HK-2 (cell line): ENCODE measurements around the gene NCAPG2.

ENCODE experiments used
- DNase-seq: peaks from one replicate; pipeline ENCODE4 v3.0.0-alpha.2; 2018; ENCODE audit not compliant: unreplicated experiment

NCAPG2 gene, protein sequence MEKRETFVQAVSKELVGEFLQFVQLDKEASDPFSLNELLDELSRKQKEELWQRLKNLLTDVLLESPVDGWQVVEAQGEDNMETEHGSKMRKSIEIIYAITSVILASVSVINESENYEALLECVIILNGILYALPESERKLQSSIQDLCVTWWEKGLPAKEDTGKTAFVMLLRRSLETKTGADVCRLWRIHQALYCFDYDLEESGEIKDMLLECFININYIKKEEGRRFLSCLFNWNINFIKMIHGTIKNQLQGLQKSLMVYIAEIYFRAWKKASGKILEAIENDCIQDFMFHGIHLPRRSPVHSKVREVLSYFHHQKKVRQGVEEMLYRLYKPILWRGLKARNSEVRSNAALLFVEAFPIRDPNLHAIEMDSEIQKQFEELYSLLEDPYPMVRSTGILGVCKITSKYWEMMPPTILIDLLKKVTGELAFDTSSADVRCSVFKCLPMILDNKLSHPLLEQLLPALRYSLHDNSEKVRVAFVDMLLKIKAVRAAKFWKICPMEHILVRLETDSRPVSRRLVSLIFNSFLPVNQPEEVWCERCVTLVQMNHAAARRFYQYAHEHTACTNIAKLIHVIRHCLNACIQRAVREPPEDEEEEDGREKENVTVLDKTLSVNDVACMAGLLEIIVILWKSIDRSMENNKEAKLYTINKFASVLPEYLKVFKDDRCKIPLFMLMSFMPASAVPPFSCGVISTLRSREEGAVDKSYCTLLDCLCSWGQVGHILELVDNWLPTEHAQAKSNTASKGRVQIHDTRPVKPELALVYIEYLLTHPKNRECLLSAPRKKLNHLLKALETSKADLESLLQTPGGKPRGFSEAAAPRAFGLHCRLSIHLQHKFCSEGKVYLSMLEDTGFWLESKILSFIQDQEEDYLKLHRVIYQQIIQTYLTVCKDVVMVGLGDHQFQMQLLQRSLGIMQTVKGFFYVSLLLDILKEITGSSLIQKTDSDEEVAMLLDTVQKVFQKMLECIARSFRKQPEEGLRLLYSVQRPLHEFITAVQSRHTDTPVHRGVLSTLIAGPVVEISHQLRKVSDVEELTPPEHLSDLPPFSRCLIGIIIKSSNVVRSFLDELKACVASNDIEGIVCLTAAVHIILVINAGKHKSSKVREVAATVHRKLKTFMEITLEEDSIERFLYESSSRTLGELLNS

DNA sequence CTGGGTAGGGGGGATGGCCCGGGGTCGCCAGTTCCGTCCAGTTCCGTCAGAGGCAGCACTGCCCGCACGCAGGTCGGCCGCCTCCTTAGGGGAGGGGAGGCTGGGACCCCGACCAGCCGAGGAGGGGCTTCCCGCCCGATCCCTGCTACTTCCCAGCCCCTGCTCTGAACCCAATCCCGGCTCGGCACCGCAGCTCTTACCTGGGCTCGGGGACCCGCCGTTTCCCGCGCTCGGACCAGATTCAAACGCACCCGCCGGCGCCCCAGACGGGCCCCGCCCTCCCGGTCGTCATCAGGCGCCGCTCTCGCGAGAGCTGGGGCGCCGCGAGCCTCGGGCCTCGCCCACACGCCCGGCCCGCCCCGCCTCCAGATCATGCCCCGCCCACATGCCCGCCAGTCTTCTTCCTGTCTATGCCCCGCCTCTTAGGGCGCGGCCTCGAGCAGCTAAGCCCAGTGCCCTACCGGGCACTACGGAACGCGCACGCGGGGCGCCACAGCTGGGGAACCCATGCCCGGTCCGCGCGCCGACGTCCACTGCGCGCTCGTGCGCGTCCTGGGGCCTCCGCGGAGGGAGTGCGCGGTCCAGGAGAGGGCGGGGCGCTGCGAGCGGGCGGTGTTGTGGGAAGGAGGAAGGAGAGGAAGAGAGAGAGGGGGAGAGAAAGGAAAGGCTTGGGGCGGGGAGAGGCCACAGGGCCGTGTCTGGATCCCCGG, at the start of gene NCAPG2:
Gene NCAPG2, minus strand, starts transcription at position 281 of the 710 bp plus-strand sequence. CDS start 2,905 bp downstream, outside the sequence.
- DNase-seq = peak; percentile 99

DNA sequence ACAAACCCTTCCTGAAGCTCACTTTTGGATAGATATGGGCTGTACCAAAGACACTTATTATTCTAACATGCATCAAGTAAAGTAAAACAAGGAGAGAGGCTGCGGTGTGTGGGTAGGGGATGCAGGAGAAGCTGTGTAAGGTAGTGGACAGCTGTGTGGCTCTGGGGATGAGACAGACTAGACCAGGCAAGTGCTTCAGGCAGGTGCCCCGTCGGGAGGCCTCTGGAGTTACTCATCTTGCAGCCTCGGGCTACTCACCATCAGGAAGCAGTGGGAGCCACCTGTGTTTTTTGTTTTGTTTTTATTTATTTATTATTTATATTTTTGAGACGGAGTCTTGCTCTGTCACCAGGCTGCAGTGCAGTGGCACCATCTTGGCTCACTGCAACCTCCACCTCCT, 49.3 kb upstream of the NCAPG2 start:
- DNase-seq = no peak

DNA sequence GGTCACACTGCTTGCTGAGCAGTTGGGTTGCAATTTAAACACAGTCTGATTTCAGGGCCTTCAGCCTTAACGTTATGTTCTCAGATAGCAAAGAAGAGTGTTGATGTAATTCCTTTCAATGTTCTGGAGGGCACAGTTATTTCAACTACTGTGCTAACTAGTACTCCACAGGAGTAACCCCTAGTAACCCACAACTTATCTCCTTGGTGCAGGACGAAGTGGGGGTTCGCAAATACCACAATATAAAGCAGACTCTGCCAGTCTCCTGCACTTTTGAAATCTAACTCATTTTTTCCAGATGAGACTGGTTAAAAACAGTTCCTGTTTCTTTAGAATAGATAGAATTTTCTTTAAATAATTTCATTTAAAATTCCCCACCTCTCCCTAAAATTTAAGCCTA, 47.1 kb upstream of the NCAPG2 start:
- no peak for DNase-seq

DNA sequence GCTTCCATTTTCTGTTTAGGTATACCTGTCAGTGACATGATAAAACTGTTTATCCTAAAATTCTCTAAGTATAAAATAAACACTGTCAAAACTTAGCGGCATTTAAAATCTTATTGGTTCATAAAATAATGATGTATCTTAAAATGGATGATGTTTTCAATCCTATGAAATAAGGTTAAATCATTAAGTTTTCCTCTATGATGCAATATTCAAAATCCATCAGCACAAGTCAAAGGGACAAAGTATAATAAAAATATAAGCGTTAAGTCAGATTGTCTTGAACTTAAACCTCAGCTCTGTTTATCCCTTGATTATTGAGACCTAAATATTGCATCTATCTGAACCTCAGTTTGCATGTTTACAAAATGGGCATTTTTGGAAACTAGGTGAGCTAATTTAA, 46.6 kb upstream of the NCAPG2 start:
- no peak for DNase-seq

DNA sequence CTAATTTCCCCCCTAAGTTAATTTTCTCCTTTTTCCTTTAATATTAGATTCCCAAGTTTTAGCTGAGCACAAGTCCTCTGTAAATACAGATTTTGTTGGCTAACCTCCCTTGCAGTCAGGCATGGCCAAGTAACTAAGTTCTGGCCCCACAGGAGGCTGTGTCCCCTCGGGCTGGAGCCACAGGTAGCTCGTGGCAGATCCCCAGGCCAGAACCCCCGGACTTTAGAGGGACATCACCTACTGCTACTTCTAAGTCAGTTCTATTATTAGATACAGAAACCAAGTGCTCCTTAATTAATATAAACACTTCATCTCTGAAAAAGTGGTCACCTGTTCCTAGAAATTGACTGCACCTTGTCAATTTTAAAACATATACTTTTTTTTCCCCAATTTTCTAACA, 46.1 kb upstream of the NCAPG2 start:
- no peak for DNase-seq

DNA sequence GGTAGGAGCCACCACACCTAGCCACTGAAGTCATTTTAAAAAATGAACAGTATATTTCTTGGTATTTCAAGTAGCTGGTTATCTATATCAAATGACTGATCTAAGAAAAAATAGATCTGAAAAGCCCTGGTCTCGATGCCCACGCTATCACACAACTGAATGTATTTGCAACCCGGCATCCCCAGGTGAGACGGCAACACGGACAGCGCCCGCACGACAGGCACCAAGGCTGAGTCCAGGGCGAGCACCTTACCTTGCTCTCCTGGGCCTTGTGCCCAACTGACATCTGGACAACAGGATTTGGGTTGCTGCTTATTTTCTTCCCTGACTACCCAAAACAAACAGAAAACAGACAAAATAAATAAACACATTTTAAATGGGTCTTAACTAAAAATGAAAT, 44.8 kb upstream of the NCAPG2 start:
- DNase-seq = no peak

DNA sequence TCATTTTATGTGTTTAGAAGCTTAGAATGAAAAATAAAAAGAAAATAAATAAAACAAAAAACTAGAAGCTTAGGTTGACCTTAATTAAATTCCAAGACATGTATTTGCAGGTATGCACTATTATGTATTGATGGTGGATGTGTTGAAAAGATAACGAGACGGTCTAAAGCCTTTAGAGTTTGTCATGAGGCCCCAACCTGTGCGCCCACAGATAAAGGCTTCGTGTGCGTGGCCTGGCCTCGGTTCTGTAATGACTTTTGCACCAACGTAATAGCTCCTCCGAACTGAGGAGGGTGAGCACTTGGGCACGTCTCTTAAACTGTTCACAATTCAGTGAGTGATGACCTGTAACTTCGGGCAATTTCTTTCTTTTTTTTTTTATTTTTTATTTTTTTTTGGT, 43.7 kb upstream of the NCAPG2 start:
- no peak for DNase-seq

DNA sequence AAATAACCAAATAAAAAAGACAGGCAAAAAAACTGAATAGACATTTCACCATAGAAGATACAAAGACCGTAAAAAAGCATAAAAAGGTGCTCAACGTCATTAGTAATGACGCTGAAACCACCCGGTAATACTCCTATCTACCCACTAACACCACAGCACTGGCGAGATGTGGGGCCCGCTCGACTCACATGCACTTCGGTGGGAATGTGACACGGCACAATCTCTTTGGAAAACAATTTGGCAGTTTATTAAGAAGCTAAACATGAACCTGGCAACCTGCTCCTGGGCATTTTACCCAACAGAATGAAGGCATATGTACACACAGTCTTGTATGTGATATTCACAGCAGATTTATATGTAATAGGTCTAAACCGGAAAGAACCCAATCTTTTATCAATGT, 42.8 kb upstream of the NCAPG2 start:
- DNase-seq = no peak

DNA sequence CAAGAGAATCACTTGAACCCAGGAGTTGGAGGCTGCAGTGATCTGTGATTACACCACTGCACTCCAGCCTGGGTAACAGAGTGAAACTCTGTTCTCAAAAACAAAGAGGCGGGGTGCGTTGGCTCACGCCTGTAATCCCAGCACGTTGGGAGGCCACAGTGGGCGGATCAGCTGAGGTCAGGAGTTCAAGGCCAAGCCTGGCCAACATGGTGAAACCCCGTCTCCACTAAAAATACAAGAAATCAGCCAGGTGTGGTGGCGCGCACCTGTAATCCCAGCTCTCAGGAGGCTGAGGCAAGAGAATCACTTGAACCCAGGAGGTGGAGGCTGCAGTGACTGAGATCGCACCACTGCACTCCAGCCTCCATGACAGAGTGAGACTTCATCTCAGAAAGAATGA, 42.4 kb upstream of the NCAPG2 start:
- no peak for DNase-seq

DNA sequence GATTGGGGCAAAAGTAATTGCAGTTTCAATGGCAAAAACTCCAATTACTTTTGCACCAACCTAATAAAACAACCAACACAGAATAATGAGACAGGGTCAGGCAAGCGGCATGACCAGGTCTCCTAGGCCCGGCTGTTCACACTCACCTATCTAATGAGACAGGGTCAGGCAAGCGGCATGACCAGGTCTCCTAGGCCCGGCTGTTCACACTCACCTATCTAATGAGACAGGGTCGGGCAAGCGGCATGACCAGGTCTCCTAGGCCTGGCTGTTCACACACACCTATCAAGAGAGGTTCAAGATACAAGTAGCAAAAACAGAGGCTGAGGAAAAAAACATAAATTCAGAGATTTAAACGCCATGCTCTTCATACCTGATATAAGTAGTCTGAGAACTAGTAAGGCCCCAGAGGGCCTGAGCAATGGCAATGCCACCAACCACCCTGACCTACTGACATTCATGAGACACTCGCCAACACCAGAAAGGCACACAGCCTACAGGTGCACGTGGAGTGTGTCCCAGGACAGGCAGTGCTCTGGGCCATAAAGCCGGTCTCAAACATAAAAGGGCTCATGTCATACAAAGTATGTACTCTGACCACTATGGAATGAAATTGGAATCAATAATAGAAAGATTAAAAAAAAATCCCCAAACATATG, 40.6 kb upstream of the NCAPG2 start:
- no peak for DNase-seq

DNA sequence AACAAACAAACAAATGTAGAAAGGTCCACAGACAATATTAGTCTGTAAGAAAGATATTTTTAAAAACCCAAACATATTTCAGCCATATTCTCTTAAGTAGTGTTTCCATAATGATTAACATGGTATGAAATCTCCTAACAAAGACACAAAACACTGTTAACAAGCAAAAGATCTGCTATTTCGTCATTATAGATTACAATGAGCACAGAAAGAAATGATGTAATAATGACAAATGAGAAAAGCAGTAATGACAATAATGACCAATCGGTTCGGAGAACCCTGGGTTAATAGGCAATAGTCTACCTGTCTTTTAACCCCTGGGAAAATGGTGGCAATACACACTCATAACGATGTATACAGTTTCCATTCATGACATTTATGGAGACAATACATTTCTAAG, 39.5 kb upstream of the NCAPG2 start:
- DNase-seq = no peak

DNA sequence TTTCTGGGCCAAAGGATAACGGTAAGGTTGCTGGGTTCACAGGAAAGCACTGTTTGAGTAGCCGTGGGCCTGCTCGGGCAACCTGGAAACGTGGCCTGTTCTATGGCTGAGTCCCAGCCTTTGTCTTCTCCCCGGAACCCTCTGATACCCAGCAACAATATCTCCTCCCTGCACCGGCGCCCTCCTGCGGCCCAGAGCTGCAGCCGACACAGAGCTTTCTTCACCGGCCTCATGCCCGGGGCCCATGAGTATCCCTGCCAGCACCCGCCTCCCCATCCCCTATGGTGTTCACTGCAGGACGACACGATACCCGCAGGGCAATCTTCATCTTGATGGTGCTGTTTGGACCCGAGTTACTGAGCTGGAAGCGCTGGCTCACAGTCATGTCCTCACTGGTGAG, 38.6 kb upstream of the NCAPG2 start:
- DNase-seq = no peak

DNA sequence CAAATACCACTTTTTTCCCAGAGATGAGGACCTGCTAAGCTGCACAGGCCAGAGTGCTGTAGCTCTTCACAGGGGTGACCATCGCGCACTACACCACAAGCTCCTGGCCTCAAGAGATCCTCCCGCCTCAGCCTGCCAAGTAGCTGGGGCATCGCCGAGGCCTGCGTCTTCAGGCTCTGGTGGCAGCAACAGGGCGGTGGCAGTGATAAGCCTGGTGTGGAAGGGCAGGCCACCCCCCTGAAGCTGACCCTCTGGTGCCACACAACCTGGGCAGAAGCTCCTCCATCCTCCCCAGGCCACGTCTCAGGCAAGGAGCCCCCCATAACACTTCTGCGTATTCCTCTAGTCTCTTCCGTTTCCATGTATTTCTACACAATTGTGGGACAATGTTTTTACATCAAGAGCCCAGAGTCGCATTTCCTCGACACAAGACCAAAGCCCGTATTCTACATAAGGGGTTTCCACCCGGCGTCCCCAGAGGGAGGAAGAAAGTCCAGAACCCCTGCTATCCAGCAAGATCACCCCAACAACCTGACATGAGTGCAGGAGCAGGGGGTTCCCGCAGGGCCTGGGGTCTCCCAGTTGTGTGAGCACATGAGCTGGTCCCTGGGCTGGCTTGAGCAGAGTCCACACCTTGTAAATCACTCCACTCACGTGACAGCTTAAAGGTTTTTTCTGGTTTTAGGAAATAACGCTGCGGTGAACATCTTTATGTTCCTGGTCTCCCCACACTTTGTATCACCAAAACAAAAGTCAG, 37.6 kb upstream of the NCAPG2 start:
- DNase-seq = no peak

DNA sequence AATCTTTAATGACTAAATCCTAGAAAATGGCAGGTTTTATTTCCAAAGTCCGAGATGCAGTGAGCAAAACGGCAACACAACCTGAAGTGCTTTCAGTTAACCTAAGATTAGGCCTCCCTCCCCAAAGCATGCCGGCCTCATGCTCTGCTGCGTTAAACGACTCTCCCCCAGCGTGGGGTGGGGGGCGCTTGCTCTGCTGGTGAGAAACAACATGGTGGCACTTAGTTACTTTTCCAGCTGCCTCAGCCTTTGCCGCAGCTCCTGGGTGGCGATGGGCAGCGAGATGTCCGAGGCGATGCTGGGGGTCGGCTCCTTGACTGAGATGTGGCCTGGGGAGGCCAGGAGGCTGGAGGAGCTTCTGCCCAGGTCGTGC, 36.7 kb upstream of the NCAPG2 start:
- no peak for DNase-seq

DNA sequence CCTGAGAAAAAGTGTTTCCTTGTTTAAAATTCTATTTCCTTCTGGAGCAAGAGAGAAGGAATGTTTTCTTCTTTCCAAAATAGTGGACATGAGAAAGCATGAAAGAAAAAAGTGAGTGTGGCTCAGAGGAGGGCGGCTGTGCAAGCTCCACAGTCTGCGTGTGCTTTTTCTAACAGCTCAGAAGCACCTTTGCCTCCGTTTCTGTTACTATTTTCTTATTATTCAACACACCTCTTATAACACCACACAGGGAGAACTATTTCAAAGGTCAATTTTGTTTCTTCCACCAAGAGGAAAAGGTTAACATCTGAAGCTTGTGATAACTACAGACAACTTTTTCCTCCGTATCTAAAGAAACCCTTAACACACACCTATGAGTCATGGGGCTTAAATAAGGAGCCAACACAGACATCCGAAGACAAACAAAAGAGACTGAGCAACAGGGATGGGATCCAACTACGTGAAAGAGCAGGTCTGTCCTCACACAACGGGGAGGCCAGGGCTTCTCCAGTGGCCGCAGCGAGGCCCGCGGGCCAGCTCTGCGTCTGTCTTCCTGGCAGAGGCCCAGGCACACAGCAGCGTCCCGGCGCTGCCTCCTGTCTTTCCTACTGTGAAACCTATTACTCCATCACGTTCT, 36.2 kb upstream of the NCAPG2 start:
- peak; percentile 40 for DNase-seq

DNA sequence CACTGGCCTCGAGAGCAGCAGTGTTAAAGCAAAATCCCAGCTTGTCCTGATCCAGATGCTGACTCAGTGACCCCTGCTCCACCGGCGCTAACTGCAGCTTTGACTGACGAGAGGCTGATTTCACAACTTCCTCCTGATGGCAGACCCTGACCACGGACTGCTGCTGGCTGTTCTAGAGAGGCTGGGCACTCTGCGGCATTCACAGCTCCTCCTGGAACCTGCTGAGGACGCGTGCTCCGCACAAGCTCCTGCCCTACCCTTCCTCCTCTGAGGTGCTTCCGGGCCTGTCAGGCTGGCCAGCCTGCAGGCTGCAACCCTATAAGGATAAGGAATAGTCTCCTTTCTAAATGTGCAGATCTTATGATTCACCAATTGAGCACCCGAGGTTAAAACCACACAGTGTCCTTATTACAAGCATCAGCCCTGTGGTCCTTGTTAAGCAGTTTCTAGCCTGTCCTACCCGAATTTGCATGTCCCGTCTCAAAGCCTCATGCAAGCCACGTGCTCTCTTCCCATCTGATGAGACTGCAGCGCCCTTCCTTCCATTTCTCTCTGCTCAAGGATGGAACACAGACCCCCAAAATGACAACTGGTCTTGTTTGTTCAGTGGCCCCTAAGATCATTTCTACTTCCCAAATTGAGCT, 35.5 kb upstream of the NCAPG2 start:
- peak; percentile 94 for DNase-seq

DNA sequence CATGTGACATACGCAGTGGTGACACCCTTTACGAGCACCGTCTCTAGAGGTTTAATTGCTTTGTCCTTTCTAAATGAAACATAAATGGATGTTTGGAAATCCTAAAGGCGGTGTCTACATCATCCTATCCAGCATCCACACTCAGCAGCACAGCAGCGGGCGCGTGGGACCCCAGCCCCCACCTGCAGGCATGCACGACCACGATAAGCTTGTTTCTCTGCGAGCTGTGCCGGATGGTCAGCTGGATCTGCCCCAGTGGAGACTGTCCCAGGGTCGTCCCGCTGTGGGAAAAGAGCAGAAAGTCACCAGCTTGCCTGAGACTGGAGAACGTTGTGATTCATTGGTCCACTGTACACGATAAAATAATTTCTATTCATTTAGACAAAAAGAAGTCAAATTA, 34.2 kb upstream of the NCAPG2 start:
- DNase-seq = no peak

DNA sequence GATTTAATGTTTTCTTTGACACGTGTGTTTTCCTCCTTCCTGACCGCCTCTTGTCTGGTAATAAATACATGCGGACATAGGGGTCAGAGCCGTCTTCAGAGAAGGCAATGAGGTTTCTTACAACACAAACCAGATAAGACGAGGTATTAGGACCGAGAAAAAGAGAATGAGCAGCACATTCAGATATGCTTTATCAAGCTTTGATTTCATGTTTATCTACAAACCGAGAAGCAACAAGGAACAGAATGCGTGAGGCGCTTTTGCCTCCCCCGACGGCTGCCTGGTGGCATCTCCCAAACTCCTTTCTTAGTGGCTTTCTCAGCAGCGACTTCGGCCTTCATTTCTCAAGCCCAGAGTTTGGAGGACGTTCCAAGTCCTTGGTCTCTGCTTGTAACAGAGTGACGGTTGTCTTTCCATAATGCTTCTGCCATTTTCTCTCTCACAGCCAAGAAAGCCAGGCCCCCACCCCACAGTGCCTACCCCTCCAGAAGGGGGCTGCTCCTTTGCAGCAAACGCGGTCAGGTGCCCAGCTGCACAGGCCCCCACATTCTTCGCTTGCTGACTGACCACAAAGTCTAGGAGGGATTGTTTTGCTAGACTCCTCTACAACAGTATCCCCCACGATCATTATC, 32.6 kb upstream of the NCAPG2 start:
- DNase-seq = no peak

DNA sequence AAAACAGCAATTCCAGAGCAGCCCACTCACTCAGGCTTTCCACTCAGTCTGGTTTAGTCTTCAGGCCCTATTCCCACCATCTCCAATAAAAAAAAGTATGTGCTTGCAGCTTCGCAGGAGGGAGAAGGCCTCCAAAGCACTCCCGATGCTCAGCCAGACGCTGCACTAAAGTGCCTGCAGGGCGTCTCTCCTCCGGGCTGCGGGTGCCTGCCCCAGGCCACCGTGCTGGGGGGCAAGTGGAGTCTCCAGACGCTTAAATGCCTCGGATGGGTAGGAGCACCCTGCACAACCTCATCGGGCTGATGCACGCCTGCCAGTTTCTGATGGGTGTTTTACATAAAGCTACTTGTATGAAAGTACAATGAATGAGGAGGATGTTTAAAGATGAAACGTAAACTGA, 31.3 kb upstream of the NCAPG2 start:
- no peak for DNase-seq
